HEK293 (cell line): ENCODE results near the gene MTG1.
"Not testable (repeated sequence)": the region's sequence is repeated elsewhere in the genome, so short reads cannot be mapped to it uniquely, and the experiment has no call there.

Experiments
- CTCF ChIA-PET: fragments of 350-600 bp; formaldehyde crosslinking; extraction: SDS; loops from one replicate; lab custom pipeline; 2021; ENCODE audit warnings: antibody characterized with exemption; lab: Yijun Ruan, JAX
- POLR2A ChIA-PET: fragments of 300-600 bp; formaldehyde crosslinking; extraction: SDS; loops from one replicate; lab custom pipeline; 2020; ENCODE audit warnings: antibody characterized with exemption, inconsistent platforms; lab: Yijun Ruan, JAX
- H3K27ac ChIP-seq: fragments of 200-500 bp; sonication (Bioruptor generic); 2 replicates; pipeline ENCODE4 v1.5.1; 2014; ENCODE audit warnings: low read depth, low read length, control low read depth, inconsistent platforms; ENCODE audit errors: extremely low read depth
- H3K36me3 ChIP-seq, 2 experiments: fragments of 200-500 bp in 1 of 2; sonication (Bioruptor generic) in 1 of 2; 1 replicate in 1 of 2; 2 replicates in 1 of 2; pipeline ENCODE4 v1.5.1; 2014 to 2017; ENCODE audit warnings: inconsistent platforms in 2 of 2, low read length in 2 of 2; ENCODE audit not compliant: control insufficient read depth in 2 of 2, insufficient read depth in 1 of 2
- H3K4me1 ChIP-seq: fragments of 200-500 bp; sonication (Bioruptor generic); 2 replicates; pipeline ENCODE4 v1.5.1; 2014; ENCODE audit warnings: mild to moderate bottlenecking, low read length, inconsistent platforms; ENCODE audit not compliant: control insufficient read depth, insufficient read depth
- H3K4me3 ChIP-seq: 2 replicates; pipeline ENCODE4 v1.5.1; 2011; ENCODE audit warnings: low read depth, mild to moderate bottlenecking, control low read depth, low read length, moderate library complexity
- H3K9me3 ChIP-seq: fragments of 200-500 bp; sonication (Bioruptor generic); 2 replicates; pipeline ENCODE4 v1.5.1; 2014; ENCODE audit warnings: low read depth, low read length, inconsistent platforms; ENCODE audit not compliant: control insufficient read depth, insufficient read depth
- EGR2 ChIP-seq: fragments of 450-650 bp; formaldehyde crosslinking; IDR thresholded peaks from 2 replicates; pipeline ENCODE4 v1.5.1; 2016; ENCODE audit warnings: low read depth, missing biosample characterization, missing genetic modification characterization
- GLIS1 ChIP-seq: fragments of 450-650 bp; formaldehyde crosslinking; IDR thresholded peaks from 2 replicates; pipeline ENCODE4 v1.5.1; 2016; ENCODE audit warnings: missing biosample characterization, missing genetic modification characterization
- ZBTB49 ChIP-seq: fragments of 450-650 bp; formaldehyde crosslinking; IDR thresholded peaks from 2 replicates; pipeline ENCODE4 v1.5.1; 2016; ENCODE audit warnings: missing biosample characterization, missing genetic modification characterization, low read depth
- ZNF26 ChIP-seq: fragments of 450-650 bp; formaldehyde crosslinking; IDR thresholded peaks from 2 replicates; pipeline ENCODE4 v1.5.1; 2016; ENCODE audit warnings: missing biosample characterization, missing genetic modification characterization
- ZNF350 ChIP-seq: fragments of 450-650 bp; formaldehyde crosslinking; IDR thresholded peaks from 2 replicates; pipeline ENCODE4 v1.5.0; 2017; ENCODE audit warnings: missing biosample characterization, mild to moderate bottlenecking, missing genetic modification characterization
- ZNF362 ChIP-seq: fragments of 450-650 bp; formaldehyde crosslinking; IDR thresholded peaks from 2 replicates; pipeline ENCODE4 v1.5.1; 2016; ENCODE audit warnings: missing biosample characterization, missing genetic modification characterization
- ZNF394 ChIP-seq: fragments of 450-650 bp; formaldehyde crosslinking; IDR thresholded peaks from 2 replicates; pipeline ENCODE4 v1.5.1; 2016; ENCODE audit warnings: missing biosample characterization, missing genetic modification characterization, mild to moderate bottlenecking, moderate library complexity, borderline replicate concordance
- ZNF610 ChIP-seq: fragments of 450-650 bp; formaldehyde crosslinking; IDR thresholded peaks from 2 replicates; pipeline ENCODE4 v1.5.1; 2016; ENCODE audit warnings: missing biosample characterization, missing genetic modification characterization, borderline replicate concordance
- TF ChIP-seq, protein P1 (sequence below): fragments of 450-650 bp; formaldehyde crosslinking; IDR thresholded peaks from 2 replicates; pipeline ENCODE4 v1.5.1; 2016; ENCODE audit warnings: missing biosample characterization, missing genetic modification characterization

The MTG1 gene

DNA sequence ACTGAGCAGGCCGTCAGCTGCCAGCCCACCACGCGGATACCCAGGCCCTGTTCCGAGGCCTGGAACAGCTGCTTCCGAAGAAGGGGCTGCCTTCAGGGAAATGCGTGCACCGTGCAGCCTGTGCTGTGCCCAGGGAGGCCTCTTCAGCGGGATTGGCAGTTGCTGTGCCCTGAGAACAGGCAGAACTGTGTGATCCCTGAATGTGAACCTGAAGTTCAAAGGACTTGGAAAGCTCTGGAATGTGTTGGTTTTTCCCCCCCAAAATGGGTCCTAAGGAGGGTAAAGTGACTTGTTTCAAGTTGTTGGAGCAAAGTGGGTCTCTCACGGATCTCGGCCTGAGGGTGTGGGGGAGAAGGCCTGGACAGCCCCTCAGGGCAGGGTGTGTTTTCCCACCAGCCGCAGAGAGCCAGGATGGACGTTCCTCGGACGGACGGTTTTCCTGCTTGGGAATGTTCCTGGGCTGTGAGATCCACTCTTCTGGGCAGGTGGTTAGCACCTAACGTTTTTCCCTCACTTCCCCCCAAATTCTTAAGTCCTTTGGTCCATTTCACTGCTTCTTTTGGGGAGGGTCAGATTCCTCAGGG is 28.4 kb downstream of the MTG1 start (continued):
- TF ChIP-seq ZNF350 = no peak
- TF ChIP-seq ZNF26 (tag by site-specific recombination) = no peak
- no peak for TF ChIP-seq ZNF394
- TF ChIP-seq ZNF362 (tag by site-specific recombination) = no peak
- TF ChIP-seq, protein P1, sequence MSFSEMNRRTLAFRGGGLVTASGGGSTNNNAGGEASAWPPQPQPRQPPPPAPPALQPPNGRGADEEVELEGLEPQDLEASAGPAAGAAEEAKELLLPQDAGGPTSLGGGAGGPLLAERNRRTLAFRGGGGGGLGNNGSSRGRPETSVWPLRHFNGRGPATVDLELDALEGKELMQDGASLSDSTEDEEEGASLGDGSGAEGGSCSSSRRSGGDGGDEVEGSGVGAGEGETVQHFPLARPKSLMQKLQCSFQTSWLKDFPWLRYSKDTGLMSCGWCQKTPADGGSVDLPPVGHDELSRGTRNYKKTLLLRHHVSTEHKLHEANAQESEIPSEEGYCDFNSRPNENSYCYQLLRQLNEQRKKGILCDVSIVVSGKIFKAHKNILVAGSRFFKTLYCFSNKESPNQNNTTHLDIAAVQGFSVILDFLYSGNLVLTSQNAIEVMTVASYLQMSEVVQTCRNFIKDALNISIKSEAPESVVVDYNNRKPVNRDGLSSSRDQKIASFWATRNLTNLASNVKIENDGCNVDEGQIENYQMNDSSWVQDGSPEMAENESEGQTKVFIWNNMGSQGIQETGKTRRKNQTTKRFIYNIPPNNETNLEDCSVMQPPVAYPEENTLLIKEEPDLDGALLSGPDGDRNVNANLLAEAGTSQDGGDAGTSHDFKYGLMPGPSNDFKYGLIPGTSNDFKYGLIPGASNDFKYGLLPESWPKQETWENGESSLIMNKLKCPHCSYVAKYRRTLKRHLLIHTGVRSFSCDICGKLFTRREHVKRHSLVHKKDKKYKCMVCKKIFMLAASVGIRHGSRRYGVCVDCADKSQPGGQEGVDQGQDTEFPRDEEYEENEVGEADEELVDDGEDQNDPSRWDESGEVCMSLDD (tag by site-specific recombination) = no peak
- TF ChIP-seq GLIS1 (tag by site-specific recombination) = no peak

- no peaks in the 10 kb centered on the region for H3K9me3 ChIP-seq
- H3K4me1 ChIP-seq = no peaks in the 10 kb centered on the region; the same call in 1 of the 2 replicates
- peak; percentile 28; the same call in 1 of the 2 replicates for TF ChIP-seq EGR2 (tag by site-specific recombination)
- no peak for TF ChIP-seq ZNF610 (tag by site-specific recombination)
- TF ChIP-seq ZBTB49 (tag by site-specific recombination) = no peak
- ChIA-PET POLR2A (no interaction called here), CTCF (interaction anchor here (1.8 kb wide), 1 partner anchor 15 kb away, joined by 7 read pairs; no protein-coding TSS in a partner anchor)
- H3K27ac ChIP-seq = no peak overlapping the region
- H3K4me3 ChIP-seq = no peak overlapping the region
- H3K36me3 ChIP-seq = peaks cover 0 to 43% of the 10 kb centered on the region in 2 experiments; a peak in 1 of 3 replicates
These were observed 29.1 kb downstream of the MTG1 start for GRCh38 chr10:133422807-133423771.

DNA sequence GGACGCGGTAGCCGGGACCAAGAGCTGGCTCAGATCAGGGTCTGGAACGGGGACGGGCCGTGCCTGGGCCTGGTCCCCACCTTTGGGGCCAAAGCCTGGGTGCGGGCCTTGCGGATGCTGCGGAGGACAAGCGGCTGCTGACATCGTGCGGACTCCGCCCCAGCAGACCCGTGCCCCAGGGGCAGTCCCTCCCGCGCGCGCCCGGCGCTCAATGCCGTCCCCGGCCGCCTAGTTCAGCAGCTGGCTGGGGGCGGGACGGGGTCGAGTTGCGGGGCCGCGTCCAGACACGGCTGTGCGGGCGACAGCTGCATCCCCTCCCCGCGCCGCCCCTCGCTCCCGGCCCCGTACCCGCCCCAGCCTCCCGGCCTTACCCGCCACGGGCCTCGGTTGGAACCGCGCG is 30.1 kb downstream of the MTG1 start:
- H3K4me3 ChIP-seq, H3K27ac ChIP-seq, CTCF ChIA-PET, H3K9me3 ChIP-seq, POLR2A ChIA-PET, H3K4me1 ChIP-seq: not testable (repeated sequence)
- peaks cover 0 to 32% of the 10 kb centered on the region in 2 experiments; a peak in 1 of 3 replicates for H3K36me3 ChIP-seq

DNA sequence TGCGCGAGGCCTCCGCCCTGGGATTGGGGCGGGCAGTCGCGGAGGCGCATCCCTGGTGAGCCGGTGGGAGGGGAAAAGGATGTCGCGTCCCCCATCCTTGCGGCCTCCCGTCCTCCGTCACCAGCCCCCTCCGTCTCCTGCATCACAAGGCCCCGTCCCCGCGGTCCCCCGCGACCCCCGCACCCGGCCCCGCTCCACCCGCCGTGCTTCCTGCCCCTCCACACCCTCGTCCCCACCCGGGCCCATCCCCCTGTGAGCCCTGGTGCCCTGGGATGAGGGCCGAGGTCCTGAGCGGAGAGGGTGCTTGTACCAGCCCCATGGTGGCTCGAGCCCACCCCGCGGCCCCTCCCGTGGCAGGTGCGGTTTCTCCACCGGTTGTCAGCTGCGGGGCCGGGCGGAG is 30.6 kb downstream of the MTG1 start, which contains the start of gene SPRN:
SPRN (minus strand) TSS at position 25 of the 400 bp plus-strand sequence. CDS start 944 bp downstream, outside the sequence.
- H3K4me1 ChIP-seq, H3K27ac ChIP-seq, H3K9me3 ChIP-seq, POLR2A ChIA-PET, CTCF ChIA-PET, H3K4me3 ChIP-seq: not testable (repeated sequence)
- peaks cover 0 to 27% of the 10 kb centered on the region in 2 experiments; a peak in 1 of 3 replicates for H3K36me3 ChIP-seq

DNA sequence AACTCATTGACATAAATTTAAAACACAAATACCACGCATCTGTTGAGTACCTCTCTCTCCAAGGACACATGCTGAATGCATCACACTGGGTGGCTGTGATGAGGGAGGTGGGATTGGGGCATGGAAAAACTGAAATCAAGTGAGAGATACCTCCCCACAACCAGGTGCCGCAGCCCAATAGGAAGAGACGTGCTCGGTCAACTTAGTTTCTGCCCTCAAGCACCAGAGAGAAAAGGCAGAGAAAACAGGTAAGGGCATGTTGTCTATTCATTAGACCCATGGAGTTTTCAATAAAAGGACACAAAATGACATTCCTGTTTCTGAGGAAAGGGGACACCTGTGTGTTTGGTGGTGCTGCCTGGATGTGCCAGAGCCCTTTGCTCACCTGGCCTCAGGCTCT is 35.6 kb downstream of the MTG1 start:
- not testable (repeated sequence) for H3K4me3 ChIP-seq, H3K4me1 ChIP-seq, H3K27ac ChIP-seq, H3K36me3 ChIP-seq, H3K9me3 ChIP-seq
- ChIA-PET CTCF (interaction anchor here (0.7 kb wide), 1 partner anchor 31 kb away, joined by 3 read pairs; no protein-coding TSS in a partner anchor), POLR2A (interaction anchor here (0.9 kb wide), 1 partner anchor 144 kb away, joined by 3 read pairs; no protein-coding TSS in a partner anchor)

DNA sequence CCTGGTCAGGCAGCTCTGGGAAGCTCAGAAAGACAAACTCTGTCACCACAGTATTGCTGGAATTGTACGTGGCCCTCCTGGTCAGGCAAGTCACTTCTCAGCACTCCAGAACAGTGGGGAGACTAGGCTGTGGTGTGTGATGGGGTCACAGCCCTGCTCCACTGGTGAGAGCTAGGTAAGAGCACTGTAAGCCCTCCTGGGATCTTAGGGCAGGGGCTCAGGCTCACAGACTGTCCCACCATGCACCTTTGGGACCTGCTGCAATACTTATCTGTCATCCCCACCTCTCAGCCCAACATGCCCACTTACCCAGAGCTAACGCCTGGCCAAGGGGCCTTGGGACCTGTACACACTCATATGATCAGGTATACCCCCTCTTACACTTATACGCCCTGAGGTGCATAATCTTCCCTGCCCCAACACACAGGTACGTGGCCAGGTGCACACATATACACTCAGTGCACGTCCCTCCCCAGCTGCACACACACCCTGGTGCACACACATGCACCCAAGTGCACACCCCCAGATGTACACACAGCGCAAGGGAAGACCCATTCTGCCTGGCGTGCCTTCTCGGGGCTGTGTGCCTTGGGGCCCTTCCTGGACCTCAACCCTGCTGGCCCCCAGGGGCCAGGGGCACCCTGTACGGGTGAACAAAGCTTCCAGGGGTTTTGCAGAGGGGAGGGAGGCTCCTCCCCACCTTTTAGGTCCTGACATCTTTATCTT is 38.1 kb downstream of the MTG1 start:
- H3K4me3 ChIP-seq, CTCF ChIA-PET, POLR2A ChIA-PET, H3K4me1 ChIP-seq, H3K27ac ChIP-seq, H3K36me3 ChIP-seq, H3K9me3 ChIP-seq: not testable (repeated sequence)
